ENCODE data around the gene GOLM1. TPM values are rescaled to one million over a fixed set of nuclear protein-coding genes. Genes with fewer than 3 reads are reported as not detected.

GOLM1 gene
- total RNA-seq, 1 donor from 2014 or later, result 21.6 TPM

DNA sequence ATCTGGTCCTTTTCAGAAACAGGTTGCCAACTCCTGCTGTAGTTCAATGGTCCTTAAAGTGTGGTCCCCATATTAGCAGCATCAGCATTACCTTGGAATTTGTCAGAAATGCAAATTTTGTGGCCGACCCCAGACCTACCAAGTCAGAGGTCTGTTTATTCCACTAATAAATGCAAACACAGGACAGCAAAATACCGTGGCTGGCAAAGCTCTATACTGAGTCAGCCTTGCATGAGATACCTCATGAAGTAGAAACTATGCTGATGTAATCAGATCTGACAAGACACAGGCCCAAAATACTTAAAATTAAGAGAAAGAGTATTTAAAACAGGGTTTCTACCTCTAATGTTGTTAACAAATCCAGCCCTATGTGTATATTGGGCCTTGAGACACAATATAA, 3.0 kb downstream of the GOLM1 start:
- DNase-seq (ENCODE audit: low read depth) (peak; percentile 55), FAIRE-seq (no peak)
- TF ChIP-seq, protein P1, sequence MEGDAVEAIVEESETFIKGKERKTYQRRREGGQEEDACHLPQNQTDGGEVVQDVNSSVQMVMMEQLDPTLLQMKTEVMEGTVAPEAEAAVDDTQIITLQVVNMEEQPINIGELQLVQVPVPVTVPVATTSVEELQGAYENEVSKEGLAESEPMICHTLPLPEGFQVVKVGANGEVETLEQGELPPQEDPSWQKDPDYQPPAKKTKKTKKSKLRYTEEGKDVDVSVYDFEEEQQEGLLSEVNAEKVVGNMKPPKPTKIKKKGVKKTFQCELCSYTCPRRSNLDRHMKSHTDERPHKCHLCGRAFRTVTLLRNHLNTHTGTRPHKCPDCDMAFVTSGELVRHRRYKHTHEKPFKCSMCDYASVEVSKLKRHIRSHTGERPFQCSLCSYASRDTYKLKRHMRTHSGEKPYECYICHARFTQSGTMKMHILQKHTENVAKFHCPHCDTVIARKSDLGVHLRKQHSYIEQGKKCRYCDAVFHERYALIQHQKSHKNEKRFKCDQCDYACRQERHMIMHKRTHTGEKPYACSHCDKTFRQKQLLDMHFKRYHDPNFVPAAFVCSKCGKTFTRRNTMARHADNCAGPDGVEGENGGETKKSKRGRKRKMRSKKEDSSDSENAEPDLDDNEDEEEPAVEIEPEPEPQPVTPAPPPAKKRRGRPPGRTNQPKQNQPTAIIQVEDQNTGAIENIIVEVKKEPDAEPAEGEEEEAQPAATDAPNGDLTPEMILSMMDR (IDR thresholded peaks at IDR 0.05; ENCODE audit: insufficient read depth, low read length, severe bottlenecking), result no peak
- no peaks in the 10 kb centered on the region for H3K36me3 ChIP-seq (ENCODE audit: control insufficient read depth, insufficient read depth, low read length)
- H3K4me3 ChIP-seq (ENCODE audit: low read depth, low read length), result no peak overlapping the region
- no peaks in the 10 kb centered on the region for H3K27me3 ChIP-seq (ENCODE audit: control insufficient read depth, insufficient read depth, low read length)

DNA sequence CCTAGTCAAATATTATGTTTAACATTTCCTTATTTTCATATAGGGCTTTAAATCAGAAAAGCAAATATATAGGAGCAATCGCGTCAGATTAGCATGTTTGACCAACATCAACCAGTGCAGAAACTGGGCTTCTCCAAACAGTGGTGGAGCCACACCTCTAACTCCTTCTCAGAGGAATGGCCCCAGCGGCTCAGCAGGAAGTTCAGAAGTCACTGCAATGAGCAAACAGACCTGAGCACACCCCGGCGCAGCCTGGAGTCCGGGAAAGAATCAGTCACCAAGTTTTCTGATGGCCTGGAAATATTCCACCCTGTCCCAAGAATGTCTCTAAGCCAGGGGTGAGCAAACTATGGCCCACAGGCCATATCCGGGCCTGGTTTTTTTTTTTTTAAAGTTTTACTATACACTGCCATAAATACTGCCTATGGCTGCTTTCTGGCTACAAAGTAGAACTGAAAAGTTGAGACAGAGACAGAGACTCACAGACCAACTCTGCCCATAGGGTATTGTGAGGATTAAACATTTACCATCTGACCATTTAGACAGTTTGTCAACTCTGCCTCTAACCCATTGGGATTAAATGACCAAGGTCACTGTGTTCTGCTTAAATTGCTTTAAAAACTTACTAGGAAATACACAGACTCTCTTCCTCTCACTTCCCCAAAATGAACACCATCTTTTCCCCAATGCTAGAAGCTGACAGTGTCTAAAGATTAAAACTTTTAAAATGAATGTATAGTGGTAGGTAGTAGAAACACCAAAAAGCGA, 5.4 kb downstream of the GOLM1 start:
- DNase-seq (ENCODE audit: low read depth) (peak; percentile 62), FAIRE-seq (no peak)
- H3K36me3 ChIP-seq (ENCODE audit: control insufficient read depth, insufficient read depth, low read length), result no peaks in the 10 kb centered on the region
- TF ChIP-seq, protein P1 (IDR thresholded peaks at IDR 0.05; ENCODE audit: insufficient read depth, low read length, severe bottlenecking), result no peak
- H3K4me3 ChIP-seq (ENCODE audit: low read depth, low read length), result no peak overlapping the region
- no peaks in the 10 kb centered on the region for H3K27me3 ChIP-seq (ENCODE audit: control insufficient read depth, insufficient read depth, low read length)

DNA sequence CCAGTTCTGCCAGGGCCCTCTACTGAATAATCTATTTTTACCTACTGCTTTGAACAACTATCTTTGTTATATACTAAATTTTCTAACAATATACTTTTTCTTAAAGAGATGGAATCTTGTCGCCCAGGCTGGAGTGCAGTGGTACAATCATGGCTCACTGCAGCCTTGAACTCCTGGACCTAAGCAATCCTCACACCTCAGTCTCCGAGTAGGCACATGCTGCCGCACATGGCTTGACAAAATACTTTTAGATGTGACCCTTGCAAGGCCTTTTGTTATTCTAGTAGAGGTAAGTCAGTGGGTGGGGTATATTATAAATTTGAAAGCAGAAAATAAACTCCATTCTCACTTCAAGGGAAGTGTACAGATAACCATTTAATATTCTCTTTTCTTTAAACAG, 7.9 kb downstream of the GOLM1 start:
- no peak for DNase-seq (ENCODE audit: low read depth)
- TF ChIP-seq, protein P1 (IDR thresholded peaks at IDR 0.05; ENCODE audit: insufficient read depth, low read length, severe bottlenecking), result no peak
- Histone ChIP-seq H3K27me3 (ENCODE audit: control insufficient read depth, insufficient read depth, low read length) (no peaks in the 10 kb centered on the region), H3K4me3 (ENCODE audit: low read depth, low read length) (no peak overlapping the region), H3K36me3 (ENCODE audit: control insufficient read depth, insufficient read depth, low read length) (no peaks in the 10 kb centered on the region)
- FAIRE-seq, result no peak

DNA sequence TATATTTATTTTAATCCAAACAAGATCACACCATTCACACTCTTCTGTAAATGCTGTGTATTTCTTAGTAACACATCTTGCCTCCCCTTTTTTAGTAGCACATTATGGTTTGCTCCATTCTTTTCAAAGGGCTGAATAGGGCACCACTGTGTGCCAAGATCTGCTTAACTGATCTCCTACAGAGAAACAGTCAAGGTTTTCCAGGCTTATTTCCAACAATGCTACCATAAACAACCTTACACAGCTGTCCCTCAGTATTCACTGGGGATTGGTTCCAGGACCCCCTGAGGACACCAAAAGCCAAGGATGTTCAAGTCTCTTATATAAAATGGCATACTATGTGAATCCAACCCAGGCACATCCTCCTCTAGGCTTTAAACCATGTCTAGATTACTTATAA, 16.5 kb downstream of the GOLM1 start:
- FAIRE-seq (no peak), DNase-seq (ENCODE audit: low read depth) (no peak)
- no peaks in the 10 kb centered on the region for H3K27me3 ChIP-seq (ENCODE audit: control insufficient read depth, insufficient read depth, low read length)

DNA sequence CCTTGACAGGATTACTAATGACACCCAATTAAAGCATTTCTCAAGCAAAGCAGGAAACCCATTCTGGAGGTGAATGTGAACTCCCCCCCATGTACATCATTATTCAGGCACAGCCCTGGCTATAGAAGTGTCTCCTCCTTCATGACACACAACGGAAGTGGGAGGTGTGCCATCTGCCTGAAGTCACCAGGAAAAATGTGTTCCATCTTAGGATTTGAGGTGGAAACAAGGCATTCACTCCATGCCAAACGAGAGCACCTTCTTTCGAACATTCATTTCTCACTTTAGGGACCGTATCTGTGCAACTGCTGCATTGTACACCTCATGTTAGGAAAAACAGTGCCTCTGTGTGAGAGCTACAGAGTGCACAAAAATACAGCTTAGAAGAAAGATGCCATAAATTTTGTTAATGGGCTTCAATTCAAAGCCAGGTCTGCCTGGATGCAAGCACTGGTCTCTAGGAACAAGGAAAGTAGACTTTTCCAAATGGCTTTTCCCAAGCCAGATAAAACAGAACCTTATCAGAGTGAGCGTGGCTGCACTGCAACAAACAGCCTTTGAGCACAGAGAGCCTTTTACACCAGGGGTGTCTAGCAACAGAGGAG, 19.4 kb downstream of the GOLM1 start:
- TF ChIP-seq, protein P1 (IDR thresholded peaks at IDR 0.05; ENCODE audit: insufficient read depth, low read length, severe bottlenecking), result no peak
- peaks cover 1% of the 10 kb centered on the region for H3K36me3 ChIP-seq (ENCODE audit: control insufficient read depth, insufficient read depth, low read length)
- H3K27me3 ChIP-seq (ENCODE audit: control insufficient read depth, insufficient read depth, low read length), result no peaks in the 10 kb centered on the region
- FAIRE-seq (no peak), DNase-seq (ENCODE audit: low read depth) (no peak)
- H3K4me3 ChIP-seq (ENCODE audit: low read depth, low read length), result no peak overlapping the region

More for the DNA sequence above, 16.5 kb downstream of the GOLM1 start:
- Histone ChIP-seq H3K36me3 (ENCODE audit: control insufficient read depth, insufficient read depth, low read length) (peaks cover 1% of the 10 kb centered on the region), H3K4me3 (ENCODE audit: low read depth, low read length) (no peak overlapping the region)
- TF ChIP-seq, protein P1 (IDR thresholded peaks at IDR 0.05; ENCODE audit: insufficient read depth, low read length, severe bottlenecking), result no peak
